Ramos (cell line): ENCODE measurements around the gene SLAMF6.
"Not testable (repeated sequence)": the region's sequence is repeated elsewhere in the genome, so short reads cannot be mapped to it uniquely, and the experiment has no call there.

Experiments used
- in situ Hi-C: fragments of 300-500 bp; cut with MboI; formaldehyde crosslinking; loops from one replicate; pipeline ENCODE4 v1.14.3; 2022; ENCODE audit warnings: low sequenced_read_pairs; ENCODE audit not compliant: unreplicated experiment

SLAMF6 gene

DNA sequence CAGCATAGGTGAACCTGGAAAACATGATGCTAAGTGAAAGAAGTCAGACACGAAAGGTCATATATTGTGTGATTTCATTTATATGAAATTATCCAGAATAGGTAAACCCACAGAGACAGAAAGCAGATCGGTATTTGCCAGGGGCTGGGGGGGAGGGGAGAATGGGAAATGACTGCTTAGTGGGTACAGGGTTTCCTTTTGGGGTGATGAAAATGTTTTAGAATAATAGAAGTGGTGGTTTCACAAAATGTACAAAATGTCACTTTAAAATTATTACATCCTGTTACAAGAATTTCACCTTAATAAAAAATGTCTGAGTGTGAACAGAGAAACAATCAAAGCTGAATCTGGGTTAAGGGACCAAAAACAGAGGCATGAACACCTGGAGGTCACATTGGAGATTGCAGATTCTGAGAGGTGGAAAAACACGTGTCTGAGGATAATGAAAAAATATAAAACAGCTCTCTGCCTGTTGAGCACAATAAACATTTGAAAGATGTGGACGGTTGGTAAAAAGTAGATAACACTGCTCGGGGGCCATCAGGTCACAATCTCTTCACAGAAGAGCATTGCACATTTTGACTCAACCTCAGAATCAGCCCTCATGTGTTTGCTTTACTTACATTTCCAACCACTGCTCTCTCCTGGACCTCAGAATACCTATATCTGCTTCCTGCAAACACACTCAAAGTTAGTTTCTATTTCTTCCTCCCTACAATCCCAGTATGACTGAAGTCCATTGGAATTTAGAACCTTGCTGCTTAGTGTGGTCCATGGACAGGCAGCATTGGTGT, 3.2 kb downstream of the SLAMF6 start:
- in situ Hi-C loops = no loop called here

DNA sequence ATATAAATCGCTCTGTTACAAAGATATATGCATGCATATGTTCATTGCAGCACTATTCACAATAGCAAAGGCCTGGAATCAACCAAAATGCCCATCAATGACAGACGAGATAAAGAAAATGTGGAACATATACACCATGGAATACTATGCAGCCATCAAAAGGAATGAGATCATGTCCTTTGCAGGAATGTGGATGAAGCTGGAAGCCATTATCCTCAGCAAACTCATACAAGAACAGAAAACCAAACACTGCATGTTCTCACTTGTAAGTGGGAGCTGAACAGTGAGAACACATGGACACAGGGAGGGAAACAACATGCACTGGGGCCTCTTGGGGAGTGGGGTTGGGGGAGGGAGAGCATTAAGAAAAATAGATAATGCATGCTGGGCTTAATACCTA, 5.5 kb downstream of the SLAMF6 start:
- in situ Hi-C loops = not testable (repeated sequence)

DNA sequence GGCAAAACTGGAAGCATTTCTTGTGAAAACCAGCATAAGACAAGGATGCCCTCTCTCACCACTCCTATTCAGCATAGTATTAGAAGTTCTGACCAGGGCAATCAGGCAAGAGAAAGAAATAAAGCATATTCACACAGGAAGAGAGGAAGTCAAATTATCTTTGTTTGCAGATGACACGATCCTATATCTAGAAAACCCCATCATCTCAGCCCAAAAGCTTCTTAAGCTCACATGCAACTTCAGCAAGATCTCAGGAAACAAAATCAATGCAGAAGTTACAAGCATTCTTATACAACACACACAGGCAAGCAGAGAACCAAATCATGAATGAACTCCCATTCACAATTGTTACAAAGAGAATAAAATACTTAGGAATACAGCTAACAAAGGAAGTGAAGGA, 7.1 kb downstream of the SLAMF6 start:
- in situ Hi-C loops = not testable (repeated sequence)

DNA sequence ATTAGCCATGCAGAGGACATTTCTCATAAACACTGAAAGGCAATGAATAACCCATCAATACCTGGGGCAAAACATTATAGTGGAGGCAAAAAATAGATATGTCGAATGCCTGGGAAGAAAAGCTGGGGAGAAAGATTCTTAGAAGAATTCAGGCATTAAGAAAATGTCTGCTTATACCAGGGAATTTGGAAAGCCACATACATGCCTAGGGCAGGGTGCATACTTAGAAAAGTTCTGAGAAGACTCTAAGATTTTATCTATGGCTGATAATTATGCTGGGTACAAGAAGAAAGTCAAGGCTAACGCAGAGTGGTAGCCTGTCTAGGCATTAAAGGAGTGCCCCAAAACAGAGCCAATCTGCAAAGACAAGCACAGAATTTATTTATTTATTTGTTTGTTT, 18.4 kb downstream of the SLAMF6 start:
- in situ Hi-C loops = no loop called here

DNA sequence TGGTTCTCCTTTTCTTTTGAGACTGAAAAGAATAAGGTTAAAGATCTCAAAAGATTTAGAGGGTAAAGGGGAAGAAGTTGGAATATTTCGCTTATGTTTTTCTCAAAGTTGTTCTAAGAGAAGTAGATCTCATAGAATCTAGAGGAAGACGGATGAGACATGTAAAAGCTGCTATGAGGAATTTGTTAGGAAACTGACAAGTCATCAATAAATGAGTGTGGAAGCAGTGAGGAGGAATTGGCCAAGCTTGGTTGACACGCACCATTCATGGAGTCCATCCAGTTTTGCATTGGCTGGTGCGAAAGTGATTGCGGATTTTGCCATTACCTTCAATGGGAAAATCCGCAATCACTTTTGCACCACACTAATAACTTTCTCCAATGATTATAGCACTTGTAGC, 20.0 kb downstream of the SLAMF6 start:
- in situ Hi-C loops = no loop called here

DNA sequence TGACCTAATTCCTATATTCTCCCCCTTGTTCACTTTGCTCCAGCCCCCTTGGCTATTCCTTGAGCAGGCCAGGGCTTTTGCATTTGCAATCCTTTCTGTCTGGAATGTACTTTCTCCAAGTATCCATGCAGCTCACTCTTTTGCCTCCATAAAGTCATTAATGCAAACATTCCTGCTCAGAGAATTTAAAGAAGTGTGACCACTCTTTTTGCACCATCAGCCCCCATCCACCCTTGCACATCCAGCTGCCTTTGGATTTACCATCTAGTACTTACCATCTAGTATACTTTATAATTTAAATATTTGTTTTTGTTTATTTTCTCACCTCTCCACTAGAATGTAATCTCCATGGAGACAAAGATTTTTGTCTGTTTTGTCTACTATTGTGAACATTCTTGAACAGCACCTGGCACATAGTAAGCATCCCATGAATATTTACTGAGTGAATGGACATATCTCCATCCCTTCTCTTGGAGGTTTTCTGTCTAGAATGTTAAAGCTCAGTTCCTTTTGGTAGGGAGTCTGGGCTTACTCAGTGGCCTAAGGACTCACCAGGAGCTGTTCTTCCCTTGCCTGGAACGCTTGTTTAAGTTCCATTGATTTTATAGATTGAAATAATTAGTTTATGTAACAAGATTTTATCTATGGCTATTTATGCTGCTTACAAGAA, 22.6 kb downstream of the SLAMF6 start:
- in situ Hi-C loops = no loop called here

DNA sequence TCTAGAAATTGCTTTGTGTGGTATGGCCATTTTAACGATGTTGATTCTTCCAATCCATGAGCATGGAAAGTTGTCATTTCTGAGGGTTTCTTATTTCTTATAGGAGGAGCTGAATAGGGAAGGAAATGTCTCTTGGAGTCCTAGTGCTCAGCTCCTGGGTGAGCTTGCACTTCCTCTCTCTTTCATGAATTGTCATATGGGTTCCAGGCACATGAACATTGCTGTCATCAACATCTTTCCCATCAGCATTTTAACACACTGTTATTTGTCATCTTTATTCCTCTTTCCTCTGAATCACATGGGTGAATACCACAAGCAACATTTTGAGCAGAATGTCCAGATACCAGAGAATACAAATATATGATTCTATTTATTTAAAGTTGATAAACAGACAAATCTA, 23.4 kb downstream of the SLAMF6 start:
- in situ Hi-C loops = no loop called here

DNA sequence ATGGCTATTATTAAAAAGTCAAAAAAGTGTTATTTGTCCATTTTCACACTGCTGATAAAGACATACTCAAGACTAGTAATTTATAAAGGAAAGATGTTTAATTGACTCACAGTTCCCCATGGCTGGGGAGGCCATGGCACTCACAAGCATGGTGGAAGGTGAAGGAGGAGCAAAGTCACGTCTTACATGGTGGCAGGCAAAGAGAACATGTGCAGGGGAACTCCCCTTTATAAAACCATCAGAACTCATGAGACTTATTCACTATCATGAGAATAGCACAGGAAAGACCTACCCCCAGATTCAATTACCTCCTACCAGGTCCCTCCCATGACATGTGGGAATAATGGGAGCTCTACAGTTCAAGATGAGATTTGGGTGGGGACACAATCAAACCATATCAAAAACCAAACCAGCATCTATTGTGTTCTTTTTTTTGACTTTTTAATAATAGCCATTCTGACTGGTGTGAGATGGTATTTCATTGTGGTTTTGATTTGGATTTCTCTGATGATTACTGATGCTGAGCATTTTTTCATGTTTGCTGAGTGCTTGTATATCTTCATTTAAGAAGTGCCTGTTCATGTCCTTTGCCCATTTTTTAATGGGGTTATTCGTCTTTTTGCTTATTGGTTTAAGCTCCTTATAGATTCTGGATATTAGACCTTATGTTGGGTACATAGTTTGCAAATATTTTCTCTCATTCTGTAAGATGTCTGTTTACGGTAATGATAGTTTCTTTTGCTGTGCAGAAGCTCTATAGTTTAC, 24.6 kb downstream of the SLAMF6 start:
- in situ Hi-C loops = not testable (repeated sequence)

DNA sequence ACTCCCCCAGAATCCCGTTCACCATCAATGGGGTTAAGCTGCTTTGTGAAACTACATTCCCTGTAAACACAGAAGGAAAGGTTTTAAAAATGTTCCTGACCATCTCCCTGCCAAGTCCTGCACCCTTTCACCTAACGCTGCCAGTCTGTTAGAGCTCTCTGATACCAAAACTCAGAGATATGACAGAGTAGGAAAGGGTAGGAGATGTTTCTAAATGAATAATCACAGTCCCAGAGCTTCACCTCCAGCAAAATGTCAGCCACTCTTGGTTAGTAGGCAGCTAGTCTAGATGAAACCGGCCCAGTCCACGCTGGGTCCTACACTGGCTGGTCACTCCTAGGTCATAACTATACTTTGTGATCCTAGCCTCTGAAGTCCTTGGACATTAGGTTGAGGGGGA, 26.7 kb downstream of the SLAMF6 start:
- in situ Hi-C loops = no loop called here

DNA sequence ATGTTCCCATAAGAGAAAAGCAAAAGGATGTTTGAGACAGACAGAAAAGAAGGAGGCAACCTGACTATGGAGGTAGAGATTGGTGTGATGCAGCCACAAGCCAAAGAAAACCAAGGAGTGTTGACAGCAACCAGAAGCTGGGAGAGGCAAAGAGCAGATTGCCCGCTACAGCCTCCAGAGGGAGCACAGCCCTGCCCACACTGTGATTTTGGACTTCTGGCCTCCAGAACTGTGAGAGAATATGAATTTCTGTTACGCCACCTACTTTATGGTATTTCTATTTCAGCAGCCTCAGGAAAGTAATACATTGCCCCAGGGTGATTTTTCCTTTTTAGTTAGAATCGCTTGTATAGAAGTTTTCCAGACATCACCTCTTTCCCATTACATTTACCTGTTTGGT, 28.4 kb downstream of the SLAMF6 start:
- in situ Hi-C loops = no loop called here

DNA sequence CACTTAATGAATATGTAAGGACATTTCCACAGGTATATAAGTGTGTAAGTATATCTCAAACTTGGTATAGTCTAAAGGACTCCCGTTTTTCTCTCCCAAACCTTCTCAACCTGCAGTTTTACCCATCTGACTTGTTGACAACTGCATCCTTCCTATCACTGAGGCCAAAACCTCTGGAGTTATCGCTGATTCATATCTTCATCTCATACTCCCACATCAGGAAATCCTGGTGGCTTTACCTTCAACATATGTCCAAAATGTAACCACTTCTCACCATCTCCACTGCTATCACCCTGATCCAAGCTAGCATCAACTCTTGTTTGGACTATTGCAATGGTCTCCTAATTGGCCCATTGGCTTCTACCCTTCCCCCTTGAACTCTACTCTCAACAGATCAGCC, 30.4 kb downstream of the SLAMF6 start:
- in situ Hi-C loops = no loop called here

DNA sequence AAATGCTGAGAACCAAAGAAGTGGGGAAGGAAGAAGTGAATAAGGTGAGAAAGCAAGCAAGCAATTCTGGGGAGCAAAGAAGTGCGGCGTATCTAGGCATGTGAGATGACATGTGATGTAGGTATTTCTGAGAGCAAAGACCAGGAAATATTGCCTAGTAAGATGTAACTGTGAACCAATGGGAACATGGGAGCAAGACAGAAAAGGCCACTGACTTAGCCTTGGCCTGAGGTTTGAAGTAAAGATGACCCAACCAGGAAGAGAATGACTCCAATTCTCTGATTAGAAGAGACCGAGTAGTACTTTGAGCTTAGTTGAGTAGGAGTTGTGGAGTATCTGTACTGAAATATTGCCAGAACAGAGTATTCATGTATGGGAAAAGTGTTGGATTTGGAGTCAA, 31.1 kb downstream of the SLAMF6 start:
- in situ Hi-C loops = no loop called here

DNA sequence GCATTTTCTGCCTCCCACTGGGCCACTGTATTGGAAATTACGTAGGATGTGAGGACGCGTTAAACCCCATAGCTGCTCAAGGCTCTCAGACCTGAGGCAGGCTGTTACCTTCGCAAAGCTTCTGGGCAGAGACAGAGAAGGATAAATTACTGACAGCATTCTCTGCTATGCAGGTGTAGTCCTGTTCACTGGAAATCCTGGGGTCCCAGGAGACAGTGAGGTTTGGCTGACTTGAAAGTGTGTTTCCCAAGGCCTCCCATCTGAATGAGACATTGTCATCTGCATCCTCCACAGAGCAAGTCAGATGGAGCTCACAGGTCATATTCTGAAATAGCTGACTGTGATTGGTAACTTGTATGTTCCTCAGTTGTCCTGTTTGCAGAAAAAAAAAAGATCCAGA, 32.0 kb downstream of the SLAMF6 start:
- in situ Hi-C loops = no loop called here

DNA sequence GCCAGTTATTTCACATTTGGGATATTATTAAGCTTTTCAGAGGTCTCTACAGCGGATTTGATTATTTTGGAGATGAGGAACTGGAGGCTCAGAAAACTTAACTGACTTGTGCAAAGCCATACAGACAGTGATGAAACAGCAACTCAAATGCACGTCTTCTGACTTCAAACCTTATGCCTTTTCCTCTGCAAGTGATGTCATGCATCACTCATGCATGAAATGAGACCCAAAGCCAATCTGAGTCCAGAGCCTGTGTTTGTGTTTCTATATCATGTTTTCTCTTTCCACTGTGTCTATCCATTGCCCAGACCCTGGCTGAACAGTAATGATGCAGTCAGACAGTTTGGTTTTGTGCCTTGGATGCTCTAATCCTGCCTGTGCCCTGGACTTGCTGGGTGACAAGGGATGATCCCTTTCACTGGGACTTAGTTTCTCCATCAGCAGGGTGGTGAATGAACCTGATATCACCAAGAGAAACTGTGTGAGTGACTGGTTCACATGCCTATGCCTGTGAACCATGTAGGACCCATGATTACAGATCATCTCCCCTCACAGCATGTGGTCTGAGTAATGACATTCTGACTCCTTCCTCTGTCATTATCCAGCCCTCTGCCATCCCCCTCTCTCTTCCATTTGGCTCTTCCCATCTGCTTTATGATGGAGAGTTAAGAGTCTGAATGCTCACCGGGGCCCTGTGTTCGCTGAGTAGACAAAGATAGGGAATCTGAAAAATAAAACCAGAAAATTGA, 33.4 kb downstream of the SLAMF6 start:
- in situ Hi-C loops = loop anchor here (5.0 kb wide), 1 partner anchor 57 kb away; no protein-coding TSS in a partner anchor

DNA sequence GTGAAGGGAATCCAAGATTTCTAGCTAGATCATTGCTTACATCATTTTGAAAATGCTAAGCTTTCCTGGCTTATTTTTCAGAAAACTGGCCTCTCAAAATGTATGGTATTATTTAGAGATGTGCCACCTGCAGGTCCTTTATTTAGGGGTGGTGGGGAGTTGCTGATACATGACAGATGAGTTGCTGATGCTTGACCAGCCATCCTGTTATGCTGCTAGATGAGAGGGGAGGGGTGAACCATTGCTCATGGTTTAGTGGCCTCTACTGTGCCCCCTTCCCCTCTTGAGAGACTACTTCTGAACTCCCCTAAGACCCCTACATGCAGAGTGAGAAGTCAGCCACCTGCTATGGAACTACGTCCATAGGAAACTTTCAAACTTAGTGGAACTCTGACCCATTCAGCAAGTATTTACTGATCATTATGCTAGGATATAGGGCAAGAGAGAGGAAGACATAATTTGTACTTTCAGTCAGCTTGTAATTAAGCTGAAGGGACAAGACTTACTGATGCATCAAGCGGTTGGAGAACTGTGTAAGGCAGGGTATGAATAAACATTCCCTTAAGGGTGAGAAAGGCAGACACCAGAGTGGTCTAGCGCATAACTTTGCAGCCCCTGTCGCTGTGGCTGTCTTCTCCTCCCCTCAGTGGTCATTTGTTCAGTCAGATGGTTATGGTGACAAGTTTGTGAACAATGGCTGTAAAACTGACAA, 34.6 kb downstream of the SLAMF6 start:
- in situ Hi-C loops = loop anchor here (5.0 kb wide), 1 partner anchor 56 kb away; no protein-coding TSS in a partner anchor

DNA sequence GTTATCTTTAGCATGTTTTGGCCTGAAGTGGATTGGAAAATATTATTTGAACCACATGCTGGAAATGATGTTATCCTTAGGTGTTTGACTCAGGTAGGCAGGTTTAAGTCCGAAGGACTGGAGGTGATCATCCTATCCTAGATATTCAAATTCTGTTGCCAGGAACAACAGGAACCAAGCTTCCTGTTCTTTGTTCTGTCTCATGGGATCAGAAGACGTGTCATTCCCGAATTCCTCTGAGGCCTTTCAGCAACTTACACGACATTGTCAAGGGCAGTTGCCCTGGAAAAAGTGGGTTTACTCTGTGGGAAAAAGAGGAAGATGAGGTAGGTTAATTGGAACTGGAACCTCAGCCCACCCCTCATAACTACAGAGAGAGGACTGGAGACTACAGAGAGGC, 36.6 kb downstream of the SLAMF6 start:
- in situ Hi-C loops = loop anchor here (5.0 kb wide), 1 partner anchor 54 kb away; no protein-coding TSS in a partner anchor

DNA sequence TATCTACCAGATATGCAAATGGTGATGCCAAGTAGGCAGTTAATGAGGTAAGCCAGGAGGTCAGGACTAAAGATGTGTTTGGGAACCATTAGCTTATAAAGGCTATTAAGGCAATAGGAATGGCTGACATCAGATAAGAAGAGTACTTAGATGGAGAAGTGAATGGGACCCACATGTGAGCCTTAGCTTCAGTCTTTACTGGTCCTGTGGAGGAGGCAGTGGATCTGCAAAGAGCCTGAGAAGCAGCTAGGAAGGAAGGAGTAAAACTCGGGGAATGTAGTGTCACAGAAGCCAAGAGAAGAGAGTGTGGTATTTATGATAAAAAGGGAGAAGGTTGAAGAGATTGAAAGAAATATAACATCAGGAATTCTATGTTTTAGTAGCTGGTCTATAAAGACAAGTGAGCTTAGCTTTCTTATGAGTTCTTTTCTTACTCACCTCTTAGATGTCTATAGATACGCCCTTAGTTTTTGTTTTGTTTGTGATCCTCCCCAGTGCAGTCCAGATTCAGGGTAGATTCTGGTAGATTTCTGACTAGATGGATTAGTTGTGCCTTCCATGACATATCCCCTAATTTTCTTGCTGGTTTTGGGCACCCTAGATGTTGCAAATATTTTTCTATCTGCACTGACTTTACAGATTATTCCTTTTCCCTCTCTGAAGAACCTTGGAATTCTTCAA, 39.4 kb downstream of the SLAMF6 start:
- in situ Hi-C loops = no loop called here

DNA sequence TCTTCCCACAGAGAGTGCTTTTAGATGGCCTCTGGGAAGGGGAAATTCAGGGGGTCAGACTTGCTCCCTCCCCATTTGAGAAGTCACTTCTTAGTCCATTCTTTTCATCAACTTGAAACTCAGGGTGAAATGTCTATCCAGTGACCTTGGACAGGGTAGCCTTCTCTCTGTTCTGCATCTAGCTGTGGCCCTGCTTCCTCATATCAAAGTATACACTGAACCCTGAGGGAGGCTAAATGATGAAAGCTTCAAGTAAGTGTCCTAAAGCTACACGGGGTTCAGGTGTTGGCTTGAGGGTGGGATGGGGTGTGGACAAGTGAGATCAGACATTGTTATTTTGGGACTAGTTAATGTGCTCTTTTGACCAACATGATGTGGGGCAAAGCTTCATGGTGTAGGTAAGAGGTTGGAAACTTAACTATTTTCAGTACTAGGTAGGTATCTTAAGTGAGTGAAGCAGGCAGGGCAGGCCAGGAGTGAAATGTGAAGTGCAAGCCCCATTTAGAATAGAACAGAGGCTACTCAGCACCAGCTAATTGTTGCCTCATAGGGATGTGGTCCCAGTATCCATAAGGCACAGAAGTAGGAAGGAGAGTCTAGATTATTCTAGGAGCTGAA, 41.0 kb downstream of the SLAMF6 start:
- in situ Hi-C loops = no loop called here

DNA sequence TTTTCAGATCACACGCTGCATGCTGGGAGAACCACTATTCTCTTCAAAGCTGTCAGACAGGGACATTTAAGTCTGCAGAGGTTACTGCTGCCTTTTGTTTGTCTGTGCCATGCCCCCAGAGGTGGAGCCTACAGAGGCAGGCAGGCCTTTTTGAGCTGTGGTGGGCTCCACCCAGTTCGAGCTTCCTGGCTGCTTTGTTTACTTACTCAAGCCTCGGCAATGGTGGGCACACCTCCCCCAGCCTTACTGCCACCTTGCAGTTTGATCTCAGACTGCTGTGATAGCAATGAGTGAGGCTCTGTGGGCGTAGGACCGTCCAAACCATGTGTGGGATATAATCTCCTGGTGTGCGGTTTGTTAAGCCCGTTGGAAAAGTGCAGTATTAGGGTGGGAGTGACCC, 42.3 kb downstream of the SLAMF6 start:
- in situ Hi-C loops = not testable (repeated sequence)
